22Rv1 (cell line): Measurements from ENCODE around the gene ECE1.

Experiments
- ZFX ChIP-seq: fragments of 450-650 bp; IDR thresholded peaks from 2 replicates; pipeline ENCODE4 v1.6.1; 2017; ENCODE audit warnings: antibody characterized with exemption, borderline replicate concordance
- TF ChIP-seq, protein P1 (sequence below): fragments of 450-650 bp; IDR thresholded peaks from 2 replicates; pipeline ENCODE4 v1.5.1; 2017; ENCODE audit warnings: mild to moderate bottlenecking

DNA sequence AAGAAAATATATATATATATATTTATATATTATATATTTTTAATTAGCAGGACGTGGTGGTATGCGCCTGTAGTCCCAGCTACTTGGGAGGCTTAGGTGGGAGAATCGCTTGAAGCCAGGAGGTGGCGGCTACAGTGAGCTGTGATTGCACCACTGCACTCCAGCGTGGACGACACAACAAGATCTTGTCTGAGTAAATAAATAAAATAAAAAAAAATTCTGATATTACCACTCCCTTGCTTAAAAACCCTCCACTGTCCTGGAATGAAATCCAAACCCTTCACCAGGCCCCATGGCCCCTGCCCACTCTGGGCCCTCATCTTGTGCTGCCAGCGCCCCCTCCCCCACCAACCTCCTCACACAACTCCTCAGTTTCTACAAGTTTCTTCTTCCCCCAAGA is 1.7 kb upstream of the ECE1 start:
- TF ChIP-seq, protein P1, sequence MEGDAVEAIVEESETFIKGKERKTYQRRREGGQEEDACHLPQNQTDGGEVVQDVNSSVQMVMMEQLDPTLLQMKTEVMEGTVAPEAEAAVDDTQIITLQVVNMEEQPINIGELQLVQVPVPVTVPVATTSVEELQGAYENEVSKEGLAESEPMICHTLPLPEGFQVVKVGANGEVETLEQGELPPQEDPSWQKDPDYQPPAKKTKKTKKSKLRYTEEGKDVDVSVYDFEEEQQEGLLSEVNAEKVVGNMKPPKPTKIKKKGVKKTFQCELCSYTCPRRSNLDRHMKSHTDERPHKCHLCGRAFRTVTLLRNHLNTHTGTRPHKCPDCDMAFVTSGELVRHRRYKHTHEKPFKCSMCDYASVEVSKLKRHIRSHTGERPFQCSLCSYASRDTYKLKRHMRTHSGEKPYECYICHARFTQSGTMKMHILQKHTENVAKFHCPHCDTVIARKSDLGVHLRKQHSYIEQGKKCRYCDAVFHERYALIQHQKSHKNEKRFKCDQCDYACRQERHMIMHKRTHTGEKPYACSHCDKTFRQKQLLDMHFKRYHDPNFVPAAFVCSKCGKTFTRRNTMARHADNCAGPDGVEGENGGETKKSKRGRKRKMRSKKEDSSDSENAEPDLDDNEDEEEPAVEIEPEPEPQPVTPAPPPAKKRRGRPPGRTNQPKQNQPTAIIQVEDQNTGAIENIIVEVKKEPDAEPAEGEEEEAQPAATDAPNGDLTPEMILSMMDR = no peak
- no peak for TF ChIP-seq ZFX
